Activated CD8-positive, alpha-beta memory T cell treated with anti-CD3 and anti-CD28 coated beads for 4 hours (primary cell): Measurements from ENCODE around the gene ELF3.
A peak's percentile ranks its signal among the peaks of the same experiment; 100 is the strongest.
"Not testable (repeated sequence)": the region's sequence is repeated elsewhere in the genome, so short reads cannot be mapped to it uniquely, and the experiment has no call there.

ENCODE experiments used
- DNase-seq, 2 donors: peaks; one replicate each; pipeline ENCODE4 v3.0.0-alpha.2; 2020; ENCODE audit warnings: low read depth in 2 of 2

The ELF3 gene

DNA sequence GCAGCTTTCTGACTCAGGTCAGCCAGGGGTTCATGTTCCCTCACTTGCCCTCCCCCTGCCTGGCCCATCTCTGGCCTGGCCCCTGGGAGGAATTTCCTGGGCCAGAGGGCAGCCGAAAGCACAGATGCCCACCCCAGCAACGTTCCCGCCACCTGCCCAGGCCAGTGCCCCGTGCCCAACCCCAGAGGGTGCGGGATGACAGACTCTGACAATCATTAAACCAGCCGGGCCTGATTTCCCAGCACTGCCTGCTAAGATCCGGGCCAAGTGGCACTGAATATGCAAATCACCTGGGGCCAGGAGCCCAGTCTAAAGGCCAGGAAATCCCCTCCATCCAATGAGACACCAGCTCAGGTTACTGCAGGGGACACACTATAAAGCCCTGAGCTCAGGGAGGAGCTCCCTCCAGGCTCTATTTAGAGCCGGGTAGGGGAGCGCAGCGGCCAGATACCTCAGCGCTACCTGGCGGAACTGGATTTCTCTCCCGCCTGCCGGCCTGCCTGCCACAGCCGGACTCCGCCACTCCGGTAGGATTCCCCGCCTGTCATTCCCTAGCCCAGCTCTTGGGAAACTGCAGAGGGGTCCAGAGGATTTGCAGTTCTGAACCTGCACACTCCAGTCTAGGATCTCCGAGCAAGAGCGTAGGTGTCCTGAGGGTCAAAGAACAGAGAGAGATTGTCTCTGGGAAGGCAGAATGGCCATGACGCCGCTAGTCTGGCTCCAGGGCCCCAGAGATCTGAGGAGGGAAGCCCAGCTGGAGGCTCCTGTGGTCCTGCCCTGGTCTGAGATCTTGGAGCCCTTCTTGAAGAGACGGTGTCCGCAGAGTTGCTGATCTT is at the start of gene ELF3:
Gene ELF3, plus strand, starts transcription at position 408 of the 836 bp plus-strand sequence. CDS start 550 bp downstream, outside the sequence.
- DNase-seq = no peak

DNA sequence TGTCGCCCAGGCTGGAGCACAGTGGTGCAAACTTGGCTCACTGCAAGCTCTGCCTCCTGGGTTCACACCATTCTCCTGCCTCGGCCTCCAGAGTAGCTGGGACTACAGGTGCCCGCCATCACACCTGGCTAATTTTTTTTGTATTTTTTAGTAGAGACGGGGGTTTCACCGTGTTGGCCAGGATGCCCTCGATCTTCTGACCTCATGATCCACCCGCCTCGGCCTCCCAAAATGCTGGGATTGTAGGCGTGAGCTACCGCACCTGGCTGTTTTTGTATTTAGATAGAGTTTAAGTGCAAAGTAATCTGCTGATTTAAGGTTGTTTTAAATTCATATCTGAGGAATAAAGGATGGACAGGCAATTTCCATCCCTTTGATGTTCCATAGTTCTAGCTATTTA is 48.0 kb upstream of the ELF3 start:
- DNase-seq = not testable (repeated sequence)

DNA sequence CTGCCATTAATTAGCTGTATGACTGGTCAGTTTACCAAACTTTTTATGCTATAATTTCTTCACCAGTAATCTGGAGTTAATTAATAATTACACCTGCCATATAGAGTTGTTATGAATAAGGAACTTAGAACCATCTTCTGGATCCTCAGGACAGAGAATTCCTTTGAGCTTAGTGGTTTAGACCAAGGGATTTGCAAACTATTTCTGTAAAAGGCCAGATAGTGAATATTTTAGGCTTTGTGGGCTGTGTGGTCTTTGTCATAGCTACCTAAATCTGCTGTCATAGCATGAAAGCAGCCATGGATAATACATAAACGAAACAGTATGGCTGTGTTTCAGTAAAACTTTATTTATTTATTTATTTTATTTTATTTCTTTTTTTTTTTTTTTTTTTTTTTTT is 46.1 kb upstream of the ELF3 start:
- DNase-seq = no peak

DNA sequence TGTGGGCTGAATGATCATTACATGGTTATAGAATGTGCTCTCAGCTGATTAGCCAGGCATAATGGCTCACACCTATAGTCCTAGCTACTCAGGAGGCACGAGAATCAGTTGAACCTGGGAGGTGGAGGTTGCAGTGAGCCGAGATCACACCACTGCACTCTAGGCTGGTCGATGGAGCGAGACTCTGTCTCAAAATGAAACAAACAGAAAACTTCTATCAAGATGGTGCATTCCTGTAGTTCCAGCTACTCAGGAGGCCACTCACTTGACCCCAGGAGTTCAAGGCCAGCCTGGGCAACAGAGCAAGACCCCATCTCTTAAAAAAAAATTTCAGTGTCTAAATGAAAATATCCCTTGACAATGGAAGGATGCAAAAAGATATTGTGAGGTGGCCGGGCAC is 44.2 kb upstream of the ELF3 start:
- no peak for DNase-seq

DNA sequence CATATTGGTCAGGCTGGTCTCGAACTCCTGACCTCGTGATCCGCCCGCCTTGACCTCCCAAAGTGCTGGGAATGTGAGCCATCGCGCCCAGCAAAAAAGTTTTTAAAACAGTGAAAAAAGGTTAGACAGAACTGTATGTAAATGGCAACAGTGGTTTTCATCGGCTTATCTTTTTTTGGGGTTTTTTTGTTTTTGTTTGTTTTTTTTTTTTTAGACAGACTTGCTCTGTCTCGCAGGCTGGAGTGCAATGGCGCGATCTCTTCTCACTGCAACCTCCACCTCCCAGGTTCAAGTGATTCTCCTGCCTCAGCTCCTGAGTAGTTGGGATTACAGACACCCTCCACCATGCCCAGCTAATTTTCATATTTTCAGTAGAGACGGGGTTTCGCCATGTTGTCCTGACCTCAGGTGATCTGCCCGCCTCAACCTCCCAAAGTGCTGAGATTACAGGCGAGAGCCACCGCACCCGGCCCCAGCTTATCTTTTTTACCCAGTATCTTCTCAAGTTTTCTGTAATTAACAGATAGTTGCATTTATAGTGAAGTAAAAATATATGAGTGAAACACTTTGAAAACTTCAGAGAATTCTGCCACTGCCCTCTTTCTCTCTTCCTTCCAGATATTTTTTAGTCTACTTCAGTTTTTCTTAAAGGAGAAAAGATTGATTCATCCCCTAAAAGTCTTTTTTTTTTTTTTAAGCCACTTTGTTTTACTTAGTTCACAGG is 42.0 kb upstream of the ELF3 start:
- no peak for DNase-seq

DNA sequence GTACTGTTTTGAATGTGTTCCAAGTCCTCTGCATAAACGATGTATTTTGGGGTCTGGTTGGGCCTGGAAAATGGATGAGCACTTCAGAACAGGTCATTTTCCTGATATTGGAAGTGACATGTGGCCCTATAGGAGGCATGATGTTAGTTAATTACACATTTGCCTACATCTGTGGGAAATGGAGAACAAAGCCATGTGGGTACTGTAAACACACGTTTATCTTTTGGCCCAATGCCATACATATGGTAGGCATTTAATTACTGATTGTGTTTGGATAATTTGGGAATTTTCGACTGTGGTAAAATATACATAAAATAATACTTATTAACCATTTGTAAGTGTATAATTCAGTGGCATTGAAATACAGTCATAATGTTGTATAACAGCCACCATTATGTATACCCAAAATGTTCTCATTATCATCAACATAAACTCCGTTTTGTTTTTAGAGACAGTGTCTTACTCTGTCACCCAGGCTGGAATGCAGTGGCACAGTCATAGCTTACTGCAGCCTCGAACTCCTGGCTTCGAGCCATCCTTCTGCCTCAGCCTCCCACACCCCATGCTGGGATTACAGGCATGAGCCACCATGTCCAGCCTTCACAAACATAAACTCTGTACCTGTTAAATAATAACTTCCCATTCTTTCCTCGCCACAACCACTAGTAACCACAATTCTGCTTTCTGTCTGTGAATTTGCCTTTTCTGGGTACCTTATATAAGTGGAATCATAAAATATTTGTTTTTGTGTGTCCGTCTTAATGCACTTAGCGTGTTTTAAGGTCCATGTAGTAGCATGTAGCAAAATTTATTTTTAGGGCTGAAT is 39.8 kb upstream of the ELF3 start:
- DNase-seq = no peak

DNA sequence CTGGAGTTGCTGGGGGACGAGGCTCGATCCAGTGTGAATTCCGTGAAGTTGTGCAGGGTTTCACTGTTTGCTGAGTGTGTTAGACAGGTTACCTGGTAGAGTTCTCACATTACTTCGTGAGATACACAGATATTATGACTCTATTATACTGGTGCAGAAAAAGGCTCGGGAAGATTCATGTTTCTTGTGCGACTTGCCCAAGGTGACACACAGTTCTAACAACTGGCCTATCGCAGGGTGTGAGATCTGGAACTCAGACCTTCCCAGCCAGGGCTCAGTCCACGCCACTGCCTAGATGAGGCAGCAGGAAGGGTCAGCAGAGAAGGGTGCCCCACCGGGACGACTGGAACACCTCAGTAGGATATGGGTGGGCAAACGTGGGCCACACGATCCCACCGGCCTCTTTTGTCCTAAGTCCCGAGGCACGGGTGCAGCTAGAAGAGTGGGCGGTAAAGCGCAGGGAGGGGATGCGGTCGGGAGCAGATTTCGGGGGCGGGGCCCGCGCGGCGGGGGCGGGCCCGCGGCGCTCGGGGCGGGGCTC is 28.2 kb upstream of the ELF3 start:
- peak; percentile 23 to 57 for DNase-seq

DNA sequence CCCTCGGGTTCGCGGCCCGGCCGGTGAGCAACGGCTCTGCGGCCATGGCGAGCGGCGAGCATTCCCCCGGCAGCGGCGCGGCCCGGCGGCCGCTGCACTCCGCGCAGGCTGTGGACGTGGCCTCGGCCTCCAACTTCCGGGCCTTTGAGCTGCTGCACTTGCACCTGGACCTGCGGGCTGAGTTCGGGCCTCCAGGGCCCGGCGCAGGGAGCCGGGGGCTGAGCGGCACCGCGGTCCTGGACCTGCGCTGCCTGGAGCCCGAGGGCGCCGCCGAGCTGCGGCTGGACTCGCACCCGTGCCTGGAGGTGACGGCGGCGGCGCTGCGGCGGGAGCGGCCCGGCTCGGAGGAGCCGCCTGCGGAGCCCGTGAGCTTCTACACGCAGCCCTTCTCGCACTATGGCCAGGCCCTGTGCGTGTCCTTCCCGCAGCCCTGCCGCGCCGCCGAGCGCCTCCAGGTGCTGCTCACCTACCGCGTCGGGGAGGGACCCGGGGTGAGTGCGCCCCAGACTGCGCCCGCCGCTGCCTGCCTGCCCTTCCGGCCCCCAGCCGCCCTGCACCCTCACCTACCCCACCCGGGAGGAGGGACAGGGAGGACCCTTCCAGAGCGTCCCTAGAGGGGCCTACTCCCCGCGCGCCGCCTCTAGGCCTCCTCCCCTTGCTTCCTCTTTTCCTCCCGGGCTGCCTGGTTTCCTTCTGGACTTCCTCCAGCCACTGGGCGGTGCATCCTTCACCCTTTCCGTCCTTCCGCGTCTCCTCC is 27.6 kb upstream of the ELF3 start, which contains the start of gene RNPEP:
Gene RNPEP, plus strand, starts transcription at position 26 of the 757 bp plus-strand sequence. Its CDS starts 19 bp downstream, at position 45.
- no peak for DNase-seq

DNA sequence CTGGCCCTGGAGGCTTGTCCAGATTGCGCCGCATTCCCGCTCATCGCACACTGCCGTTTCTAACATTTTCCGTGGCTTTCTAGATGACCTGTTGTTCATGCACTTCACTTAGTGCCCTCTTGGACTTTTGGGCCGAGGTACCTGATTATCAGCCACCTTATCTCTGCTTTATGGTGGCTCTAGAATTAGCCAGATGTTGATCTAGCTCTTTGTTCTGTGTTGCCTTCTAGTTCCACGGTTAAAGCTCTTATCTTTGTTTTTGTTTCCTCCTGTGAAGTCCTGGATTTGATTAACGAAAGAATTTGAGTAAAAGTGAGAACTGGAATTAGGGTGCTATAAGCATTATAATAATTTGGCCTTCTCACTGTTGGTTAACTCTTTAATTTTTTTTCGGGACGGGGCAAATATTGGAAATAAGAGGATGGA is 27.0 kb upstream of the ELF3 start:
- no peak for DNase-seq

DNA sequence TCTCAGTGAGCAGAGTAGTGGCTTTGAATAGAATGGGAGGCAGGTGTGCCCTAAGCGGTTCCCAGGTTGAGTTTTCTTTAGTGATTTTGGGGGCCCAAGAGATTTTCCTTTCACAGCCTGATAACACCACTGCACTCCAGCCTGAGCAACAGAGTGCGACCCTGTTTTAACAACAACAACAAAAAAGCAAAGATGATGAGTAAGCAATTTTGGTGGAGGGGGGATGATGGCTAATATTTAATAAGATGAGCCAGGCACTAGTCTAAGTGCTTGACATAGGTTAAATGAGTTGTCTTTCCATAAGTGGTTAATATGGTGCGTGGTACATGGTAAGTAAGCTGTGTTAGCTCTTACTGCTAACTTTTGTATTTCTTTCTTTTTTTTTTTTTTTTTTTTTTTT is 25.9 kb upstream of the ELF3 start:
- no peak for DNase-seq

DNA sequence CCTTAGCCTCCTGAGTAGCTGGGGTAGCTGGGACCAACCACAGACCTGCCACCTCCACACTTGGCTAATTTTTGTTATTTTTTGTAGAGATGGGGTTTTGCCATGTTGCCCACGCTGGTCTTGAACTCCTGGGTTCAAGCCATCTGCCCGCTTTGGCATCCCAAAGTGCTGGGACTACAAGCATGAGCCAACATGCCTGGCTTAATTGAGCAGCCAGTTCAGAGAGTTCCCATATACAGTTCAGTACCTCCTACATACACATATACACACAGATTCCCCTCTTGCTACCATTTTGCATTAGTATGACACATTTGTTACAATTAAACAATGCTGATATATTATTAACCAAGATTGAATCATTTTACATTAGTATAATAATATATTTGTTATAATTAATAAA is 25.0 kb upstream of the ELF3 start:
- no peak for DNase-seq

DNA sequence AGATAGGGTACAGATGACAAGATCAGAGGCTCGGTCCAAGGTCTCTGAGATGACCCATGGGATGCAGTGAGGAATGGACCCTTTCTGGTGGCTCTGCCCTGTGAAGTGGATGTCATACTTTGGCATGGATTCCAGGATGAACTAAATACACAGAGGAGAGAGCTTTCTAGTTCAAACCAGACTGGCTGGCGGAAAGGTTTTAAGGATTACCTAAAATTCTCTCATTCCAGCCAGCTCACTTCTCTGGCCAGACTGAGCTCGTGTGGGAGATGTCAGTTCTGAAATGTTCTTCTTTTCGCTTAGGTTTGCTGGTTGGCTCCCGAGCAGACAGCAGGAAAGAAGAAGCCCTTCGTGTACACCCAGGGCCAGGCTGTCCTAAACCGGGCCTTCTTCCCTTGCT is 21.8 kb upstream of the ELF3 start:
- no peak for DNase-seq

DNA sequence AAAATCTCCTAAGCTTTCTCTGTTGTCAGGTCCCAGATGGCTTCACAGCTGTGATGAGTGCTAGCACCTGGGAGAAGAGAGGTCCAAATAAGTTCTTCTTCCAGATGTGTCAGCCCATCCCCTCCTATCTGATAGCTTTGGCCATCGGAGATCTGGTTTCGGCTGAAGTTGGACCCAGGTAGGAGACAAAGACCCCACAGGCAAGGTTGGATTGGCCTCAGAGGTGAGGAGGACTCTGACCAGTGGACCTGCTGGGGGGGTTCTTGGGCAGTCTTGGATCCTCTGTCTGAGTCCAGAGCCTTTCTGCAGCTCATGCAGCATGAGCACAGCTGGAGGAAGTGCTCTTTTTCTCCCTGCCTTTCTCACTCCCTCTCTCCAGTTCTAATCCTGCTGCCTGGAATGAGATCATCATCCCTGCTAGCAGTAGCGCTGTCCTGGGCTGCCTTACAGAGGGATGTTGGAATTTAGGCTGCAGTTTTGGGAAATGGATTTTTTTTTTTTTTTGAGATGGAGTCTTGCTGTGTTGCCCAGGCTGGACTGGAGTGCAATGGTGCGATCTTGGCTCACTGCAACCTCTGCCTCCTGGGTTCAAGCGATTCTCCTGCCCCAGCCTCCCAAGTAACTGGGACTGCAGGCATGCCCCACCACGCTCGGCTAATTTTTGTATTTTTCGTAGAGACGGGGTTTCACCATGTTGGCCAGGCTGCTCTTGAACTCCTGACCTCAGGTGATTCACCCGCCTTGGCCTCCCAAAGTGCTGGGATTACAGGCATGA is 20.8 kb upstream of the ELF3 start:
- DNase-seq = no peak

DNA sequence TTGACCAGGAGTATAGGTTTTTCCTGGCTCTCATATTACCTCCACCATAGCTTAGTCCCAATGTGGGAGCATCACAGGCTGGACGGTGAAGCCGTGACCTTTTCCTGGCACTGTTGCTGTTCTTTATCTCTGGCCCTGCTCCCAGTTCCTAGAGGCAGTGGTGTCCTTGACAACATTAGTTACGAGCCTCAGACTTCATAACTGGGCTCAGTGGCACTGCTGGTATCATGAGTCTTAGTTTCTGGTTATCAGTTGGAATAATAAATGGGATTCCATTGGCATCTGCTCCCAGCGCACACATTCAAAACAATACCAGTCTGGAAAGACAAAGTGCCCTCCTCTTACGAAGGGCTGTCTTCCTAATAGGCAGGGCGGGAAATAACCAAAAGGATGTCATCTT is 20.0 kb upstream of the ELF3 start:
- no peak for DNase-seq

DNA sequence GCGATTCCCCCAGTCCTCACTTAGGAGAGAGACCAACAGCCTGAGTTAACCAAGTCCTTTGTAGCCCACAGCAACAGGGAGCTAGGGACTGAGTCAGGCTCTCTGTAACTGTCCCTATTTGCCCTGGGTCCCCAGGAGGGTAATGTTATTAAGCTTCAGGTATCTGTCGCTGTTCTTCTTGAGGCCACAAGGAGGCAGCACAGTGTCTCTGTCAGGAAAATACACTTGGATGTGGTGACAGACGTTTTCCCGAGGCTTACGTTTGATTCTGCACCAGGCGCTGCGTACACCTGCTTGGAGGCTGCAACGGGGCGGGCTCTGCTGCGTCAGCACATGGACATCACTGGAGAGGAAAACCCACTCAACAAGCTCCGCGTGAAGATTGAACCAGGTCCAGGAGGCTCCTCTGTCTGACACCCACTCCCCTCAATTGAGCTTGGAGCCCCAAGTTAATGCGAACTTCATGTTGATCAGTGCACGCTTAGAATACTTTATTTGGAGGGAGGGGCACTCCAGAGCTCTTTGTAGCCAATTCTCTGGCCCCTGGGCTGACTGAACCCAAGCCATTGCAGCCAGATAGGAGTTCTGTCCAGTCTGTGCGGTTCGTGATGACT is 10.7 kb upstream of the ELF3 start:
- no peak for DNase-seq

DNA sequence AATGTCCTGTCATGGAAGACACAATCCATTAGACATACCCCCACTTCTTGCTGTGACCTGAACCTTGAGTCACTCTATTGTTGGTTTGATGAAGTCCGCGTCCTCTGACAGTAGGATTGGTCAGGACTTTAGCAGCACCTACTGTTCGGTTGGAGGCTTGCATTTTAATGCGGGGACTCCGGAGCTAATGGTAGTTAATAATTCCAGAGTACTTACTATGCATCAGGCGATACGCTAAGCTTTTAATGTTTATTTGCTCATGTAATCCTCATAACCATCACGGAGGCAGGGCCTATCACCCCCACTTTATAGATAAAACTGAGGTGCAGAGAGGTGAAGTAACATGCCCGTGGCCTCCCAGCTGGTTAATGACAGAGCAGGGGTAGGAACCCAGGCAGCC is 7.9 kb upstream of the ELF3 start:
- DNase-seq = no peak

DNA sequence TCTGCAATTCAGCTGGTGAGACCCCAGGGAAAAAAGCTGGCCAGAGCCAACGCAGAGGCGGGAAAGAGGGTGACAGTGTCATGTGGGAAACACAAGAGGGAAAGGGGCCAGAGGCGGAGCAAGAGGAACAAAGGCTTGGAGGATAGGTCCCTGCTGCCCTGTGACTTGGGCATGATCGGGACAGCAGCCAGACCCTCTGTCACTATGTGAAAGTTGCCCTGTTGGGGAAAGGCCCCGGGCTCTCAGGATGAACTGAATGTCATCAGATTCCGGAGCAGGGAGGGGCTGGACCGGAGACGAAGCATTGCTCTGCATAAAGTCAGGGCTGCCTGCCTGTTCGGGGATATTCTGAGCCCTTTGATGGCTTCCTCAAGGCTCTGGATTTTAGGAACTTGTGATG is 5.7 kb upstream of the ELF3 start:
- no peak for DNase-seq

DNA sequence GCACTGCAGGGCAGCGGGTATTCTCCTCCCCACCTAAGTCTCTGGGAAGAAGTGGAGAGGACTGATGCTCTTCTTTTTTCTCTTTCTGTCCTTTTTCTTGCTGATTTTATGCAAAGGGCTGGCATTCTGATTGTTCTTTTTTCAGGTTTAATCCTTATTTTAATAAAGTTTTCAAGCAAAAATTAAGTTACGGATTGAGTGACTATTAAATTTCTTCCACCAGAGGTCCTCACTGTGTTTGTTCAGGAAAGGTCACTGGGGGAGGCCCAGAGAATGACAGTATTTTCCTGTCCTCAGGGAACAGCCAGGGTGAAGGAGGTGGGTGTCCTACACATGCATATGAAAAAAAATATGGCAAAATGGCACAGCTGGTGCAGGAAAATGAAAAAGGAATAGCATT is 4.4 kb upstream of the ELF3 start:
- no peak for DNase-seq

DNA sequence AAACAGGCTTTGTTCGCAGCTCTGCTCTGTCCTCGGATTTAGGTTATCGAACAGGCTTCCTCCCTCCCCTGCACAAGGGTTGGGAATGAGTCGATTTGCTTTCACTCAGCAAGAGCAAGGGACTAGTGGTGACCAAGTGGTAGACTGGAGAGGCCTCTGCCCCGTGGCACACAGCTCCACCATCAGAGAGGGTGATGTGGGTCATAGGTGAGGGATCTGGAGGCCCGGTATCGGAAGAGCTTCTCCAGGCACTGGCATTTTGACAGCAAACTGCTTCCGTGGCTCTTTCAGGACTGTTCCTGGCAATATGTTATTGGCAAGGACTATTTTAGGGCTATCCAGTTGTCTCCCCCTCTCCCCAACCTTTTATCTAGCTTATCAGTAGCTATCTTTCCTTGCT is 3.1 kb upstream of the ELF3 start:
- DNase-seq = no peak
